ENCODE data around the gene GOSR1. TPM values are rescaled to one million over a fixed set of nuclear protein-coding genes. Genes with fewer than 3 reads are reported as not detected.

GOSR1 gene
- total RNA-seq, result 19.8 and 28.6 TPM in 2 replicates
- polyA plus RNA-seq, result 44.5 and 44.7 TPM in 2 replicates
- 32.5 and 40.1 TPM in 2 replicates for polyA plus RNA-seq (2012)
- polyA minus RNA-seq (ENCODE audit: low replicate concordance), result 4.5 and 12.0 TPM in 2 replicates

- Histone ChIP-seq H4K20me1 (ENCODE audit: control insufficient read depth, extremely low read depth, insufficient read depth, low read length) (no peaks in the 10 kb centered on the region), H3K9me3 (ENCODE audit: control insufficient read depth, insufficient read depth, low read depth, low read length) (no peaks in the 10 kb centered on the region), H3K27ac (ENCODE audit: insufficient read depth, low read length) (peak within 1 kb of the TSS; percentile 97), H3K79me2 (ENCODE audit: control insufficient read depth, insufficient read depth, low read length) (peaks cover 23% of the 10 kb centered on the region), H3K4me3 (replicated peaks in 1 of 4; ENCODE audit: control extremely low read depth in 1 of 4, insufficient read depth in 1 of 4, low read depth in 3 of 4, low read length in 4 of 4) (peak within 1 kb of the TSS; percentile 82 to 100 (median 89)), H3K9ac (ENCODE audit: insufficient read depth, low read length) (peak within 1 kb of the TSS; percentile 95), H3K27me3 (ENCODE audit: control insufficient read depth, insufficient read depth, low read length) (no peaks in the 10 kb centered on the region), H3K4me2 (ENCODE audit: extremely low read depth, insufficient read depth, low read length) (peak within 1 kb of the TSS; percentile 92), H2AFZ (ENCODE audit: low read length) (peak within 1 kb of the TSS; percentile 99), H3K36me3 (ENCODE audit: control insufficient read depth, insufficient read depth, low read length) (no peaks in the 10 kb centered on the region), H3K4me1 (ENCODE audit: control insufficient read depth, extremely low read depth, insufficient read depth, low read length) (peaks cover 5% of the 10 kb centered on the region)
- DNase-seq (ENCODE audit: low read depth in 2 of 2), result peak; percentile 93 to 96
- TF ChIP-seq, protein P1, sequence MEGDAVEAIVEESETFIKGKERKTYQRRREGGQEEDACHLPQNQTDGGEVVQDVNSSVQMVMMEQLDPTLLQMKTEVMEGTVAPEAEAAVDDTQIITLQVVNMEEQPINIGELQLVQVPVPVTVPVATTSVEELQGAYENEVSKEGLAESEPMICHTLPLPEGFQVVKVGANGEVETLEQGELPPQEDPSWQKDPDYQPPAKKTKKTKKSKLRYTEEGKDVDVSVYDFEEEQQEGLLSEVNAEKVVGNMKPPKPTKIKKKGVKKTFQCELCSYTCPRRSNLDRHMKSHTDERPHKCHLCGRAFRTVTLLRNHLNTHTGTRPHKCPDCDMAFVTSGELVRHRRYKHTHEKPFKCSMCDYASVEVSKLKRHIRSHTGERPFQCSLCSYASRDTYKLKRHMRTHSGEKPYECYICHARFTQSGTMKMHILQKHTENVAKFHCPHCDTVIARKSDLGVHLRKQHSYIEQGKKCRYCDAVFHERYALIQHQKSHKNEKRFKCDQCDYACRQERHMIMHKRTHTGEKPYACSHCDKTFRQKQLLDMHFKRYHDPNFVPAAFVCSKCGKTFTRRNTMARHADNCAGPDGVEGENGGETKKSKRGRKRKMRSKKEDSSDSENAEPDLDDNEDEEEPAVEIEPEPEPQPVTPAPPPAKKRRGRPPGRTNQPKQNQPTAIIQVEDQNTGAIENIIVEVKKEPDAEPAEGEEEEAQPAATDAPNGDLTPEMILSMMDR (conservative IDR thresholded peaks at IDR 0.05 in 1 of 2, IDR thresholded peaks at IDR 0.05 in 1 of 2; ENCODE audit: low read depth in 1 of 2, low read length in 2 of 2), result peak; percentile 71 to 80
- no peak for TF ChIP-seq EZH2 (IDR thresholded peaks at IDR 0.05; ENCODE audit: low read length, missing control alignments)
These were observed at the start of gene GOSR1 for GRCh38 chr17:30477083-30477773. TSS of gene GOSR1 (plus strand) at chr17:30477408. CDS start at chr17:30477434, 26 bp downstream.

DNA sequence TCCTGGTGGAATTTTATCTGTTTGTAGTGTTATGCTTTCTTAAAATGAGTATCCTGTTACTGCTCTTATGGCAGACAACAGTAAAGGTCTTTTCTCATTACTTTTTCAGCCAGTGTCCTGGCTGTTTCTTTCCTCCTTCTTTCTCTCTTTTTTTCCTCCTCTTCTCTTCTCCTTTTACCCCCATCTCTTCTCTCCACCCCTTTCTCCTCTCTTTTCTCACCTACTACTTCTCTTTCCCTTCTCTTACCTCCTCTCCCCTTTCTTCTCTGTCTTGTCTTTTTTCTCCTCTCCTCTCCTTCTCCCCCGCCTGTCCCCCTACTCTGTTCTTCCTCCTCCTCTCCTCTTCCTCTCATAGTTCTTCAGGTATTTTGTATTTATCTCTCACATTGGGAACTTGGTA is 49.6 kb upstream of the GOSR1 start:
- no peaks in the 10 kb centered on the region for H3K36me3 ChIP-seq (ENCODE audit: control insufficient read depth, insufficient read depth, low read length)
- H3K79me2 ChIP-seq (ENCODE audit: control insufficient read depth, insufficient read depth, low read length), result no peaks in the 10 kb centered on the region
- H3K9ac ChIP-seq (ENCODE audit: insufficient read depth, low read length), result no peak overlapping the region
- H3K27ac ChIP-seq (ENCODE audit: insufficient read depth, low read length), result no peak overlapping the region
- no peak overlapping the region for H3K4me2 ChIP-seq (ENCODE audit: extremely low read depth, insufficient read depth, low read length)
- TF ChIP-seq, protein P1 (conservative IDR thresholded peaks at IDR 0.05 in 1 of 2, IDR thresholded peaks at IDR 0.05 in 1 of 2; ENCODE audit: low read depth in 1 of 2, low read length in 2 of 2), result no peak
- no peak for TF ChIP-seq EZH2 (IDR thresholded peaks at IDR 0.05; ENCODE audit: low read length, missing control alignments)
- H3K4me3 ChIP-seq (replicated peaks in 1 of 4; ENCODE audit: control extremely low read depth in 1 of 4, insufficient read depth in 1 of 4, low read depth in 3 of 4, low read length in 4 of 4), result no peak overlapping the region
- no peak for DNase-seq (ENCODE audit: low read depth in 2 of 2)
- no peaks in the 10 kb centered on the region for H3K9me3 ChIP-seq (ENCODE audit: control insufficient read depth, insufficient read depth, low read depth, low read length)
- no peaks in the 10 kb centered on the region for H4K20me1 ChIP-seq (ENCODE audit: control insufficient read depth, extremely low read depth, insufficient read depth, low read length)
- H3K4me1 ChIP-seq (ENCODE audit: control insufficient read depth, extremely low read depth, insufficient read depth, low read length), result peaks cover 2% of the 10 kb centered on the region
- H2AFZ ChIP-seq (ENCODE audit: low read length), result no peak overlapping the region
- H3K27me3 ChIP-seq (ENCODE audit: control insufficient read depth, insufficient read depth, low read length), result no peaks in the 10 kb centered on the region

DNA sequence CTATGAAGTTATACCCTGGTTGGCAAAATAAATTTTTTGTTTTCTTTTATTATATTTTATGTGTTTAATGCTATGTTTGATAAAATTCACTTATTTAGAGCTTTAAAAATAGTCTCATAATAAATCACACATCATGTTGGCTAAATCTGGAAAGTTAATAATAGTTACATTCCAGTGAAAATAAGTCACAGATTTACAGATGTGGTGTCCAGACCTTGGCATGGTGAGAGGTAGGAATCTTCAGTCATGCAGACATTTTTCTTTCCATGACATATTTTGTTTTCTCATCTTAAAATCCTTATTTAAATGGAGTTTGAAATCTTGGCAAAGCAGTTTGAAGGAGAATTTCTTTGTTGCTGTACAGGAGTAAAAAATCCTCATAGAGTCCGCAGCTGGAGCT is 48.1 kb upstream of the GOSR1 start:
- no peaks in the 10 kb centered on the region for H3K27me3 ChIP-seq (ENCODE audit: control insufficient read depth, insufficient read depth, low read length)
- TF ChIP-seq, protein P1 (conservative IDR thresholded peaks at IDR 0.05 in 1 of 2, IDR thresholded peaks at IDR 0.05 in 1 of 2; ENCODE audit: low read depth in 1 of 2, low read length in 2 of 2), result no peak
- no peak for TF ChIP-seq EZH2 (IDR thresholded peaks at IDR 0.05; ENCODE audit: low read length, missing control alignments)
- no peak overlapping the region for H3K9ac ChIP-seq (ENCODE audit: insufficient read depth, low read length)
- H4K20me1 ChIP-seq (ENCODE audit: control insufficient read depth, extremely low read depth, insufficient read depth, low read length), result no peaks in the 10 kb centered on the region
- peak in 1 of 2 donors; percentile 82 for DNase-seq (ENCODE audit: low read depth in 2 of 2)
- no peaks in the 10 kb centered on the region for H3K9me3 ChIP-seq (ENCODE audit: control insufficient read depth, insufficient read depth, low read depth, low read length)
- H3K4me2 ChIP-seq (ENCODE audit: extremely low read depth, insufficient read depth, low read length), result peak overlapping the region; percentile 19
- H3K36me3 ChIP-seq (ENCODE audit: control insufficient read depth, insufficient read depth, low read length), result no peaks in the 10 kb centered on the region
- H3K4me3 ChIP-seq (replicated peaks in 1 of 4; ENCODE audit: control extremely low read depth in 1 of 4, insufficient read depth in 1 of 4, low read depth in 3 of 4, low read length in 4 of 4), result no peak overlapping the region
- H3K4me1 ChIP-seq (ENCODE audit: control insufficient read depth, extremely low read depth, insufficient read depth, low read length), result peaks cover 8% of the 10 kb centered on the region
- H3K27ac ChIP-seq (ENCODE audit: insufficient read depth, low read length), result peak overlapping the region; percentile 23
- no peak overlapping the region for H2AFZ ChIP-seq (ENCODE audit: low read length)
- no peaks in the 10 kb centered on the region for H3K79me2 ChIP-seq (ENCODE audit: control insufficient read depth, insufficient read depth, low read length)

Data from fibroblast of lung (primary cell).